DOHH2 (cell line): ENCODE measurements around the gene ACSF3.
"Not testable (repeated sequence)": the region's sequence is repeated elsewhere in the genome, so short reads cannot be mapped to it uniquely, and the experiment has no call there.

Experiments used
- H3F3A ChIP-seq: fragments of 200-600 bp; sonication (generic), shearing (Covaris generic); 2 replicates; pipeline ENCODE4 v1.6.0; 2016; ENCODE audit warnings: antibody characterized with exemption, mild to moderate bottlenecking; ENCODE audit not compliant: control insufficient read depth, insufficient read depth
- H3K27ac ChIP-seq: fragments of 200-600 bp; sonication (generic); 2 replicates; pipeline ENCODE4 v1.5.1; 2014; ENCODE audit warnings: low read depth, mild to moderate bottlenecking, low read length, moderate library complexity
- H3K27me3 ChIP-seq: fragments of 200-600 bp; sonication (generic); 2 replicates; pipeline ENCODE4 v1.6.1; 2014; ENCODE audit warnings: mild to moderate bottlenecking, low read length, mixed read lengths; ENCODE audit not compliant: control insufficient read depth
- H3K36me3 ChIP-seq: fragments of 200-600 bp; sonication (generic); 2 replicates; pipeline ENCODE4 v1.6.1; 2014; ENCODE audit warnings: mild to moderate bottlenecking, low read length, moderate library complexity, mixed read lengths; ENCODE audit not compliant: control insufficient read depth
- H3K4me1 ChIP-seq: fragments of 200-600 bp; sonication (generic); 2 replicates; pipeline ENCODE4 v1.6.1; 2014; ENCODE audit warnings: mild to moderate bottlenecking, low read length, mixed read lengths; ENCODE audit not compliant: control insufficient read depth
- H3K4me2 ChIP-seq: fragments of 200-600 bp; sonication (generic); 2 replicates; pipeline ENCODE4 v1.6.0; 2014; ENCODE audit warnings: mild to moderate bottlenecking, low read length, moderate library complexity
- H3K4me3 ChIP-seq: fragments of 200-600 bp; sonication (generic); 2 replicates; pipeline ENCODE4 v1.5.1; 2014; ENCODE audit warnings: mild to moderate bottlenecking, low read length, mixed read lengths
- H3K79me2 ChIP-seq: fragments of 200-600 bp; sonication (generic); 2 replicates; pipeline ENCODE4 v1.6.1; 2014; ENCODE audit warnings: mild to moderate bottlenecking, low read length, mixed read lengths; ENCODE audit not compliant: control insufficient read depth
- H3K9me2 ChIP-seq: fragments of 200-600 bp; sonication (generic); replicated peaks from 2 replicates; pipeline ENCODE4 v1.6.1; 2014; ENCODE audit warnings: mild to moderate bottlenecking, low read length, mixed read lengths; ENCODE audit not compliant: control insufficient read depth
- H3K9me3 ChIP-seq: fragments of 200-600 bp; sonication (generic); 2 replicates; pipeline ENCODE4 v1.6.1; 2014; ENCODE audit warnings: antibody characterized with exemption, low read length, mixed read lengths; ENCODE audit not compliant: control insufficient read depth, insufficient read depth
- H4K20me1 ChIP-seq: fragments of 200-600 bp; sonication (generic); 2 replicates; pipeline ENCODE4 v1.6.0; 2014; ENCODE audit warnings: low read depth, mild to moderate bottlenecking, antibody characterized with exemption, low read length, moderate library complexity; ENCODE audit not compliant: control insufficient read depth, insufficient read depth
- CTCF ChIP-seq: fragments of 200-600 bp; sonication (generic); IDR thresholded peaks from one replicate; pipeline ENCODE4 v1.5.1; 2014; ENCODE audit warnings: antibody characterized with exemption, mild to moderate bottlenecking, low read depth, low read length; ENCODE audit not compliant: poor library complexity, severe bottlenecking
- EZH2phosphoT487 ChIP-seq: fragments of 200-600 bp; sonication (generic); IDR thresholded peaks from 2 replicates; pipeline ENCODE4 v1.6.1; 2017; ENCODE audit warnings: borderline replicate concordance, mild to moderate bottlenecking, antibody characterized with exemption, low read length, moderate library complexity, mixed read lengths

ACSF3 gene

GRCh38 chr16:89163297-89163696, 69.6 kb downstream of the ACSF3 start:
- Histone ChIP-seq H3K4me2 (no peak overlapping the region), H3K79me2 (no peaks in the 10 kb centered on the region), H3K9me2 (no peaks in the 10 kb centered on the region), H3K4me1 (peaks cover 17% of the 10 kb centered on the region), H3K9me3 (peaks cover 15% of the 10 kb centered on the region; the same call in 1 of the 2 replicates), H3K4me3 (no peak overlapping the region), H3K27me3 (no peaks in the 10 kb centered on the region), H3K36me3 (no peaks in the 10 kb centered on the region), H3F3A (peaks cover 6% of the 10 kb centered on the region), H4K20me1 (no peaks in the 10 kb centered on the region), H3K27ac (no peak overlapping the region)
- TF ChIP-seq EZH2phosphoT487 (no peak), CTCF (no peak)

GRCh38 chr16:89164436-89164835, 70.8 kb downstream of the ACSF3 start:
- Histone ChIP-seq H3K4me1 (peaks cover 29% of the 10 kb centered on the region), H3K4me2 (no peak overlapping the region), H3K27ac (no peak overlapping the region), H3K79me2 (no peaks in the 10 kb centered on the region), H3K9me2 (no peaks in the 10 kb centered on the region), H3K27me3 (no peaks in the 10 kb centered on the region; the same call in 1 of the 2 replicates), H3F3A (0 out of 2 replicates have a peak, but pooled peaks cover 2% of the 10 kb centered on the region), H3K4me3 (no peak overlapping the region), H4K20me1 (no peaks in the 10 kb centered on the region), H3K9me3 (peaks cover 4% of the 10 kb centered on the region; the same call in 1 of the 2 replicates), H3K36me3 (no peaks in the 10 kb centered on the region)
- TF ChIP-seq CTCF (no peak), EZH2phosphoT487 (no peak)

GRCh38 chr16:89164847-89165680, 71.4 kb downstream of the ACSF3 start:
- Histone ChIP-seq H3K79me2 (no peaks in the 10 kb centered on the region), H3K9me3 (no peaks in the 10 kb centered on the region), H3K36me3 (no peaks in the 10 kb centered on the region), H3F3A (0 out of 2 replicates have a peak, but pooled peaks cover 2% of the 10 kb centered on the region), H4K20me1 (no peaks in the 10 kb centered on the region), H3K27ac (no peak overlapping the region), H3K9me2 (no peaks in the 10 kb centered on the region), H3K4me1 (peaks cover 34% of the 10 kb centered on the region), H3K4me2 (no peak overlapping the region), H3K4me3 (no peak overlapping the region), H3K27me3 (peaks cover 6% of the 10 kb centered on the region)
- TF ChIP-seq CTCF: no peak

- H3K36me3 ChIP-seq, H3K79me2 ChIP-seq, H3F3A ChIP-seq, H3K9me3 ChIP-seq, H4K20me1 ChIP-seq, H3K27ac ChIP-seq, H3K9me2 ChIP-seq, H3K4me3 ChIP-seq, H3K4me2 ChIP-seq: not testable (repeated sequence)
- peaks cover 12% of the 10 kb centered on the region for H3K27me3 ChIP-seq
- peaks cover 40% of the 10 kb centered on the region for H3K4me1 ChIP-seq
Measured at GRCh38 chr16:89165681-89165979, 72.0 kb downstream of the ACSF3 start.
